Stimulated activated CD4-positive, alpha-beta T cell treated with anti-CD3 and anti-CD28 coated beads, Interleukin-4, amount 100 ng/mL, for 24 hours (primary cell): Measurements from ENCODE around the gene QRSL1.
"Not testable (repeated sequence)": the region's sequence is repeated elsewhere in the genome, so short reads cannot be mapped to it uniquely, and the experiment has no call there.

Experiments
- DNase-seq: peaks from one replicate; pipeline ENCODE4 v3.0.0-alpha.2; 2020

The QRSL1 gene

GRCh38 chr6:106629103-106629858 lies at the start of gene QRSL1, which contains the start of gene RTN4IP1:
Gene QRSL1, plus strand, starts transcription at chr6:106629578. Its CDS starts 104 bp downstream, at chr6:106629682.
Gene RTN4IP1, minus strand, starts transcription at chr6:106629498. Its CDS starts 477 bp downstream, at chr6:106629021.
- DNase-seq, result peak; percentile 87

GRCh38 chr6:106581468-106581867 lies 47.9 kb upstream of the QRSL1 start:
- no peak for DNase-seq

- no peak for DNase-seq
These were observed 42.5 kb upstream of the QRSL1 start for GRCh38 chr6:106586815-106587415.

- not testable (repeated sequence) for DNase-seq
These were observed 40.4 kb upstream of the QRSL1 start for GRCh38 chr6:106588937-106589336.

GRCh38 chr6:106591111-106591825 lies 38.1 kb upstream of the QRSL1 start:
- DNase-seq, result no peak

GRCh38 chr6:106599440-106599839 lies 29.9 kb upstream of the QRSL1 start:
- no peak for DNase-seq

GRCh38 chr6:106600329-106600728 lies 29.0 kb upstream of the QRSL1 start:
- DNase-seq, result no peak

- DNase-seq, result peak; percentile 34
These were observed 21.2 kb upstream of the QRSL1 start for GRCh38 chr6:106608080-106608668.

- DNase-seq, result no peak
These were observed 19.7 kb upstream of the QRSL1 start for GRCh38 chr6:106609699-106610098.

GRCh38 chr6:106611030-106611429 lies 18.3 kb upstream of the QRSL1 start:
- no peak for DNase-seq

GRCh38 chr6:106612671-106613416 lies 16.5 kb upstream of the QRSL1 start:
- no peak for DNase-seq

- no peak for DNase-seq
These were observed 15.8 kb upstream of the QRSL1 start for GRCh38 chr6:106613590-106613989.

GRCh38 chr6:106614166-106614565 lies 15.2 kb upstream of the QRSL1 start:
- no peak for DNase-seq

- no peak for DNase-seq
These were observed 14.7 kb upstream of the QRSL1 start for GRCh38 chr6:106614592-106615257.

- DNase-seq, result no peak
These were observed 12.1 kb upstream of the QRSL1 start for GRCh38 chr6:106617302-106617701.

- no peak for DNase-seq
These were observed 11.5 kb upstream of the QRSL1 start for GRCh38 chr6:106617857-106618256.

- no peak for DNase-seq
These were observed 11.1 kb upstream of the QRSL1 start for GRCh38 chr6:106618324-106618723.

- no peak for DNase-seq
These were observed 10.2 kb upstream of the QRSL1 start for GRCh38 chr6:106619223-106619622.

- DNase-seq, result no peak
These were observed 8.3 kb upstream of the QRSL1 start for GRCh38 chr6:106620931-106621672.

GRCh38 chr6:106622412-106622811 lies 7.0 kb upstream of the QRSL1 start:
- DNase-seq, result no peak

GRCh38 chr6:106623039-106623438 lies 6.3 kb upstream of the QRSL1 start:
- no peak for DNase-seq
